Mucosa of descending colon (tissue), 3 donors: Measurements from ENCODE around the gene PDGFA. TPM values are rescaled to one million over a fixed set of nuclear protein-coding genes. Genes with fewer than 3 reads are reported as not detected.
A peak's percentile ranks its signal among the peaks of the same experiment; 100 is the strongest.
"Not testable (repeated sequence)": the region's sequence is repeated elsewhere in the genome, so short reads cannot be mapped to it uniquely, and the experiment has no call there.

Source experiments
- ATAC-seq: fragments of 200-7000 bp; cut with Tn5 transposase; one replicate; pipeline ENCODE4 v1.9.1; 2020; ENCODE audit warnings: mild to moderate bottlenecking, moderate library complexity
- DNase-seq, 3 donors: peaks; one replicate each; pipeline ENCODE4 v3.0.0-alpha.2; 2020
- H3K36me3 ChIP-seq: fragments of 200-600 bp; one replicate; pipeline ENCODE4 v1.8.0; 2021; ENCODE audit warnings: low read depth, mild to moderate bottlenecking
- H3K4me1 ChIP-seq: fragments of 200-600 bp; one replicate; pipeline ENCODE4 v1.8.0; 2021; ENCODE audit warnings: low read depth, mild to moderate bottlenecking
- H3K4me3 ChIP-seq: fragments of 200-600 bp; one replicate; pipeline ENCODE4 v1.8.0; 2021; ENCODE audit warnings: mild to moderate bottlenecking
- H3K9me3 ChIP-seq: fragments of 200-600 bp; one replicate; pipeline ENCODE4 v1.8.0; 2021; ENCODE audit warnings: mild to moderate bottlenecking
- CTCF ChIP-seq: fragments of 200-600 bp; IDR thresholded peaks from one replicate; pipeline ENCODE4 v1.8.0; 2022; ENCODE audit warnings: antibody characterized with exemption, mild to moderate bottlenecking
- intact Hi-C, 2 donors: fragments of 100-400 bp; cut with DNase I in 1 of 2; cut with micrococcal nuclease in 1 of 2; formaldehyde crosslinking; loops; one replicate each; pipeline versions ENCODE4 v1.11.0 to v1.11.1; 2022; cut with DNase I, micrococcal nuclease
- total RNA-seq, 3 donors: library from RNA; stranded (reverse); fragmentation: NEBNext Ultra II Directional in 2 of 3; extraction: Animal tissue kit (Norgen Biotek cat#: 25700) in 2 of 3; gene quantifications; one replicate each; pipeline versions ENCODE4 v1.2.1 to v1.2.4, GENCODE V29; 2021 to 2023
- donor health status: DM: no; HTN: no; CAD: no; lungs with moderate emphysema.
- donor health status: DM: no; HTN: no; CAD: no.
- donor health status: DM: no; HTN: yes; CAD: no.

The PDGFA gene
- total RNA-seq, 3 donors from 2014 or later, result 52.7 to 63.0 (median 57.5) TPM

DNA sequence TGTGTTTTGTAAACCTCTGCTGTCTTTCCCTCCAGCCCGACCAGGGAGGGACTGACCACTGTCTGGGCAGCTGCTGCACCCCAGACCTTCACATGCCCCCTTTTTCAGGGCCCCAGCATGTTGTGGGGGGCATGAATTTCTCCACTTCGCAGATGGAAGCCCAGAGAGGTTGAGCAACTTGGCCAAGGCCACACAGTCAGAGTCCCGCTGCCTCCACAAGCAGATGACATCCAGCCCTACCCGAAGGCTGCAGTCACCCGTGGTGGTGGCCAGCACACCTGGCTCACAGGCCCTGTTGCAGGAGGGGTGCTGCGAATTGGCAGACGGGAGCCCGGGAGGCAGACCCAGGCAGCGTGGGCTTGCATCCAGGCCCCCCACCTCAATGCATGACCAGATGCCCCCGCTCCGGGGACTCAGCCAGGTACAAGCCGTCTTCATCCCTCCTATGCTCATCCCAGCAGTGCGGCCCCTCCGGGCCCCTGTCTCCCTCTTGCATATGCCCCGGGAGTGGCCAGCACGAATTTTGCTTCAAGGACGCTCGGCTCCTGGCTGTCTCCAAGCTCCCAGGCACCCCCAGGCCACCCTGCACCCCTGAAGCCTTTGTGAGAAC lies 36.0 kb upstream of the PDGFA start:
- no peak for TF ChIP-seq CTCF
- H3K9me3 ChIP-seq, result no peaks in the 10 kb centered on the region
- H3K36me3 ChIP-seq, result no peaks in the 10 kb centered on the region
- intact Hi-C loops, result no loop called here
- ATAC-seq, result no peak
- H3K4me1 ChIP-seq, result no peaks in the 10 kb centered on the region
- no peak overlapping the region for H3K4me3 ChIP-seq
- no peak for DNase-seq

GRCh38 chr7:553636-554111 lies 34.0 kb upstream of the PDGFA start:
- ATAC-seq (peak; percentile 12), DNase-seq (no peak)
- no peaks in the 10 kb centered on the region for H3K9me3 ChIP-seq
- no peaks in the 10 kb centered on the region for H3K36me3 ChIP-seq
- no peak for TF ChIP-seq CTCF
- intact Hi-C loops, result no loop called here
- H3K4me3 ChIP-seq, result no peak overlapping the region
- no peaks in the 10 kb centered on the region for H3K4me1 ChIP-seq

DNA sequence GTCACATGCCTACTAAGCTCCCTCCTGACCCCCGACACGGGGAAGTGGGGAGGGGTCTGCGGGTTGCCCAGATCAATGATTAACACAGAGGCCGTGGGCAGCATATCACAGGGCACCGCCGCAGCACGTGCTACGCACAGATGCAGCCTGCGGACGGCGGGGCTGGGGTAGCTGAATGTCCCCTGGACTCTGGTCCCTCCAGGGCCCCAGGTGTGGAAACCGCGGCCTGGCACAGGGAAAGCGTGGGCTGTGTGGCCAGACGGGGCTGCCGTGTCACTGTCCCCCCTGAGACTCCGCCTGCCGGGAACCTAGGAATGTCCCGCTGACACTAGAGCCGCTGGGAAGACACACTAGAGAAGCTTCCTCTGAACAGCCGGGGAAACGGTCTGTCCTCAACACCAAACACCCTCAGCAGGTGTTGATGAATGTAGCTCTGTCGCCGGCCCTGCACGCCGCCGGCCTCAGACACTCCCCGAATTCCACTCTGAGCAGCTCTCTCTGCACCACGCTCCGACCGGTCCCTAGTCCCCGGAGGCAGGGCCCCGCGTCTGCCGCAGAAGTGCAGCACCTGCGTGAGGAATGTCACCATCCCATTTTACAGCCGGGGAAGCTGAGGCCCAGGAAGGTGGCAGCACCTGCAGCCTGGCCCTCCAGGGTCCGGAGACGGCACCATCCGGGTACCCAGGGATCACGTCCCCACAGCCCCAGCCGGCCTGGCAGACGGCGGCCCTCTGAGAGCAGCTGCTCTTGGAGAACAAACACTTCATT lies 33.4 kb upstream of the PDGFA start:
- no peak for TF ChIP-seq CTCF
- DNase-seq (no peak), ATAC-seq (peak; percentile 65)
- Histone ChIP-seq H3K36me3 (no peaks in the 10 kb centered on the region), H3K4me3 (no peak overlapping the region), H3K4me1 (no peaks in the 10 kb centered on the region), H3K9me3 (no peaks in the 10 kb centered on the region)
- intact Hi-C loops, result no loop called here

GRCh38 chr7:552151-552867 lies 32.7 kb upstream of the PDGFA start:
- H3K36me3 ChIP-seq, H3K4me3 ChIP-seq, H3K4me1 ChIP-seq, ATAC-seq, intact Hi-C loops, H3K9me3 ChIP-seq: not testable (repeated sequence)
- peak in 1 of 3 donors; percentile 34 for DNase-seq

- H3K4me1 ChIP-seq, H3K36me3 ChIP-seq, H3K9me3 ChIP-seq, ATAC-seq, intact Hi-C loops, H3K4me3 ChIP-seq: not testable (repeated sequence)
- peak in 1 of 3 donors; percentile 25 for DNase-seq
Observed at GRCh38 chr7:551615-551970, 31.9 kb upstream of the PDGFA start.

- H3K4me3 ChIP-seq, result no peak overlapping the region
- ATAC-seq (no peak), DNase-seq (peak in 1 of 3 donors; percentile 46)
- no peaks in the 10 kb centered on the region for H3K9me3 ChIP-seq
- H3K36me3 ChIP-seq, result no peaks in the 10 kb centered on the region
- H3K4me1 ChIP-seq, result no peaks in the 10 kb centered on the region
- intact Hi-C loops, result no loop called here
- no peak for TF ChIP-seq CTCF
Observed at GRCh38 chr7:550881-551614, 31.4 kb upstream of the PDGFA start.
